Measurements from ENCODE around the gene HES2.

- TF ChIP-seq EP300 (IDR thresholded peaks at IDR 0.05) (no peak), CTCF (IDR thresholded peaks at IDR 0.05) (no peak)
These were observed 6.7 kb upstream of the HES2 start for GRCh38 chr1:6426277-6426971.

Measured in A549 (cell line).